ELF-1 (cell line): ENCODE data around the gene C1QL1.
A peak's percentile ranks its signal among the peaks of the same experiment; 100 is the strongest.

ENCODE experiments used
- DNase-seq: peaks from one replicate; pipeline ENCODE4 v3.0.0-alpha.2; 2016; ENCODE audit warnings: low read depth, low spot score

The C1QL1 gene

GRCh38 chr17:44968225-44969143, at the start of gene C1QL1:
Gene C1QL1 (minus strand): TSS chr17:44968303. CDS start chr17:44968048, 255 bp downstream.
- peak; percentile 87 for DNase-seq

- peak; percentile 64 for DNase-seq
Measured at GRCh38 chr17:45016823-45017222, 48.7 kb upstream of the C1QL1 start.

GRCh38 chr17:45016237-45016636, 48.1 kb upstream of the C1QL1 start:
- DNase-seq, result no peak

GRCh38 chr17:45013021-45013997, 45.2 kb upstream of the C1QL1 start:
- DNase-seq, result peak; percentile 20

DNA sequence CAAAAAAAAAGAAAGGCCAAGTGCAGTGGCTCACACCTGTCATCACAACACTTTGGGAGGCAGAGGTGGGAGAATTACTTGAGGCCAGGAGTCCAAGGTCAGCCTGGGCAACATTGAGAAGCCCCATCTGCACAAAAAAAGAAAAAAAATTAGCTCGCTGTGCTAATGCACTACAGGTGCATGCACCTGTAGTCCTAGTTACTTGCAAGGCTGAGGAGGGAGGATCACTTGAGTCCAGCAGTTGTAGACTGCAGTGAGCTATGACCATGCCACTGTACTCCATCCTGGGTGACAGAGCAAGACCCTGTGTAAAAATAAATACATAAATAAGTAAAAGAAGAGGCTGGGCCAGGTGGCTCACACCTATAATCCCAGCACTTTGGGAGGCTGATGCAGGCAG, 43.7 kb upstream of the C1QL1 start:
- no peak for DNase-seq

- DNase-seq, result no peak
Measured at GRCh38 chr17:45009676-45010467, 41.8 kb upstream of the C1QL1 start.

GRCh38 chr17:45008216-45008615, 40.1 kb upstream of the C1QL1 start:
- no peak for DNase-seq

- DNase-seq, result peak; percentile 14
Measured at GRCh38 chr17:45006927-45007461, 38.9 kb upstream of the C1QL1 start.

- no peak for DNase-seq
Measured at GRCh38 chr17:45005700-45006099, 37.6 kb upstream of the C1QL1 start.

GRCh38 chr17:45004388-45004787, 36.3 kb upstream of the C1QL1 start:
- DNase-seq, result no peak

DNA sequence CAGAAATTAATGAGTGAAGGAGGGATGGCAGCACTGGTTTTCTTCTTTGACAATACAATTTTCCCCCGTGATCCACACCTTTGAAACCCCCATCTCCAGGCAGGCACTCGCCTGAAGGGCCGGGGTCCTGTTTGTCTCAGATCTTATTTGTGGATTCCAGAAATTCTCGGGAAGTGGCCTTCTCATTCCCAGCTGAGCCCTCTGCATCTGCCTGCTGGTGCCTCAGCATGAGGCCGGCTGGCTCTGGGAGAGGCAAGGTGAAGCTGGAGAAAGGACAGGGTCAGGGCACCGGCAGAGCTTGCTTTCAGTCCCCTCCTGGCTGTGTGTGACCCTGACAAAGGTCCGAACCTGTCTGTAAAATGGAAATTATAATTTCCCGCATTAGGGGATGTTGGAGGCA, 35.8 kb upstream of the C1QL1 start:
- peak; percentile 51 for DNase-seq

GRCh38 chr17:45001310-45001709, 33.2 kb upstream of the C1QL1 start:
- no peak for DNase-seq

DNA sequence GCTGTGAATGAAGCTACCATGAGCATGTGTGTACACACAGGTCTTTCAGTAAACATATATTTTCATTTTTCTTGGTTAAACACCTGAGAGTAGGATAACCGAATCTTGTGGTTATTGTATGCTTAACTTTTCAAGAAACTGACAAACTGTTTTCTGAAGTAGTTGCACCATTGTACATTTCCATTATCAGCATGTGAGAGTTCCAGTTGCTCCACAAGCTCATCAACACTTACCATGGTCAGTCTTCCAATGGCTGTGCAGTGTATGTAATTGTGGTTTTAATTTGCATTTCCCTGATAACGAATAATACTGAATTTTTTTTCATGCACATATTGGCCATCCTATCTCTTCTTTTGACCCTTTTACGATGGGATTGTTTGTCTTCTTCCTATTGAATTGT, 31.3 kb upstream of the C1QL1 start:
- no peak for DNase-seq

DNA sequence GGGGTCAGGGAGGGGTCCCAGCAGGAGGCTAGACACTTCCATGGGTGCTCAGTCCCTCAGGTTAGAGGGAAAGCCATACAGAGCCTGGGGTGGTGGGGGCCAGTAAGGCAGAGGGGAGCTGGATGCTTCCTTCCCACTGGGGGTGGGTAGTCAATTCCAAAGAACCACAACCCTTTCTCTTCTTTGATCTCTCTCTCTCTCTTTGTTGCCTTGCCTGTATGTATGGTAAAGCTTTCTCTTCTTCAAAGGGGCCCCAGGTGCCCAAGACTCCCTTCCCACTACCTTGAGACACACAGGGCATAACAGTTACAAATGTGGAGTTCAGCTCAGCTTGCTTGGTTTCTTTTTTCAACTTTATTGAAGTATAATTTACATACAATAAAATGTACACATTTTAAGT, 30.5 kb upstream of the C1QL1 start:
- DNase-seq, result no peak

- peak; percentile 34 for DNase-seq
Measured at GRCh38 chr17:44997733-44998520, 29.8 kb upstream of the C1QL1 start.

DNA sequence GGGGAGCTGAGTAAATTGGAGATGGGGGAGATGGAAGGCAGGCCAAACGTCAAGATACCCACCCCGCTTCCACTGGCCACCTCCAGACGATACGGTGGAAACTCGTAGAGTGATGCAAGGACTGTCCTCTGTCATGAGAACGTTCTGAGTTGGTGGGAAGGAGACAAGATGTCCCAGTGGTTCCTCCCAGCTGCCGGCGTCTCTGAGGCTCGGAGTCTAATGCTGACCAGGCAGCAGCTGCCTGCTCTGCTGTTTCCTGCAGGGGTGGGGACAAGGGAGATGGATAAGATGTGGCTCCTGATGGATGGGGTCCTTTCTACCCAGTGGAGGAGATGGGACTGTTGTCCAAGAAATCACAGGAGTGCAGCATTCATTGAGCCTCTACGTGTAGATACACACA, 28.2 kb upstream of the C1QL1 start:
- no peak for DNase-seq

GRCh38 chr17:44995436-44996001, 27.4 kb upstream of the C1QL1 start:
- DNase-seq, result no peak

- no peak for DNase-seq
Measured at GRCh38 chr17:44992242-44992939, 24.3 kb upstream of the C1QL1 start.

DNA sequence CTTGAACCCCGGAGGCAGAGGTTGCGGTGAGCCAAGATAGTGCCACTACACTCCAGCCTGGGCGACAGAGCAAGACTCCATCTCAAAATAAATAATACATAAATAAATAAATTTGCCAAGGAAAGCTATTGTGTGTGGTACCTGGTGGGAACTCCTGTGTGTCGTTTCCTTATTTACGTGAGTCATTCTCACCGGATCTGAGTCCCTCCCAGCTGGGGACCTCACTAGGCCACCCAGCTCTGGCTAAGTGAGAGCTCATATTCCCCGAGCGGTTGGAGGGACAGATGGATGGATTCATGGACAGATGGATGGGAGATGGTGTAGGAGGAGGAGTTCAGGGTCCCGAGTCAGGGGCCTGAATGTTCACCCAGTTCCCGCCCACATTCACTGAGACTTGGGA, 22.9 kb upstream of the C1QL1 start:
- DNase-seq, result no peak
